Heart right ventricle (tissue), 16 donors: ENCODE measurements around the gene CCNB3. TPM values are rescaled to one million over a fixed set of nuclear protein-coding genes. Genes with fewer than 3 reads are reported as not detected.

Source experiments
- ATAC-seq, 8 donors: fragments of 200-7000 bp; cut with Tn5 transposase; one replicate each; pipeline ENCODE4 v1.9.1; 2020; ENCODE audit warnings: mild to moderate bottlenecking in 8 of 8, moderate library complexity in 8 of 8, moderate number of reproducible peaks in 1 of 8
- DNase-seq, 2 donors: peaks; one replicate each; pipeline ENCODE4 v3.0.0-alpha.2; 2020
- H3K27ac ChIP-seq, 10 donors: fragments of 200-600 bp; sonication (generic) in 2 of 10; one replicate each; pipeline versions ENCODE4 v1.5.0 to v1.8.0; 2020 to 2022; ENCODE audit warnings: mild to moderate bottlenecking in 3 of 10
- H3K27me3 ChIP-seq, 7 donors: fragments of 200-600 bp; one replicate each; pipeline ENCODE4 v1.8.0; 2021 to 2022; ENCODE audit warnings: mild to moderate bottlenecking in 2 of 7
- H3K36me3 ChIP-seq, 9 donors: fragments of 200-600 bp; sonication (generic) in 1 of 9; one replicate each; pipeline versions ENCODE4 v1.5.0 to v1.8.0; 2020 to 2022; ENCODE audit warnings: mild to moderate bottlenecking in 2 of 9
- H3K4me1 ChIP-seq, 9 donors: fragments of 200-600 bp; sonication (generic) in 1 of 9; one replicate each; pipeline versions ENCODE4 v1.5.0 to v1.8.0; 2020 to 2022; ENCODE audit warnings: mild to moderate bottlenecking in 4 of 9
- H3K4me3 ChIP-seq, 10 donors: fragments of 200-600 bp; sonication (generic) in 2 of 10; one replicate each; pipeline versions ENCODE4 v1.5.0 to v1.8.0; 2020 to 2022; ENCODE audit warnings: mild to moderate bottlenecking in 7 of 10, moderate library complexity in 2 of 10
- H3K9me3 ChIP-seq, 11 donors: fragments of 200-600 bp in 10 of 11; sonication (generic) in 2 of 11; one replicate each; pipeline versions ENCODE4 v1.5.0 to v1.8.0; 2013 to 2022; ENCODE audit warnings: mild to moderate bottlenecking in 2 of 11, control low read depth in 1 of 11, moderate library complexity in 1 of 11
- CTCF ChIP-seq, 9 donors: fragments of 200-600 bp; sonication (generic) in 2 of 9; IDR thresholded peaks; one replicate each; pipeline versions ENCODE4 v1.5.0 to v1.8.0; 2021 to 2022; ENCODE audit warnings: antibody characterized with exemption in 9 of 9, mild to moderate bottlenecking in 5 of 9, moderate library complexity in 1 of 9
- WGBS, 2 donors: extraction: QIAGEN DNeasy Blood & Tissue Kit; methylation state at CpG; one replicate each; pipeline ENCODE4 v1.1.7; 2013; ENCODE audit warnings: inconsistent platforms in 1 of 2; 5-methylcytosine and 5-hydroxymethylcytosine counted together
- intact Hi-C, 10 donors: fragments of 100-400 bp; cut with DNase I; formaldehyde crosslinking; loops; one replicate each; pipeline versions ENCODE4 v1.11.1 to v1.14.2; 2022
- polyA plus RNA-seq, 2 donors: library from polyadenylated mRNA; stranded (reverse); fragments of 200-250 nt; gene quantifications; one replicate each; pipeline ENCODE4 v1.2.3, GENCODE V29; 2013
- total RNA-seq, 10 donors: library from RNA; stranded (reverse); fragmentation: NEBNext Ultra II Directional in 3 of 10; extraction: Animal tissue kit (Norgen Biotek cat#: 25700) in 3 of 10; gene quantifications; one replicate each; pipeline versions ENCODE4 v1.2.1 to v1.2.4, GENCODE V29; 2021 to 2023
- donor health status: Arrhythmogenic right ventricular cardiomyopathy.
- donor health status: ischemic (EF 13 %, LVEDD 7.1; RV severe dilation, severe dysfunction).
- donor health status: healthy with polysubstance abuse.
- donor health status: DM: no; HTN: yes; CAD: no.
- donor health status: DM: no; HTN: no; CAD: no.
- donor health status: ischemic (EF 25% LVEDD 6.9; RV normal size, moderate dysfunction).
- donor health status: ischemic (EF 25% LVEDD 5.7; RV mildly dilated, moderate dysfunction).
- donor health status: healthy.
- donor health status: DM: yes; HTN: yes; CAD: no.
- donor health status: Ischemic cardiomyopathy.
- donor health status: ischemic (EF 35%, LVEDD 5.7; RV mildly dilated, moderate dysfunction).
- donor health status: nonischemic (EF 11% LVEDD 7.7; RV severe dilation, severe dysfunction).
- donor health status: DM: yes; HTN: yes; CAD: no.
- donor health status: PGD.
- donor health status: ischemic (EF 29% LVEDD 5.4; RV normal size, mild dysfunction).
- donor health status: nonischemic (EF 23%, LVEDD 6.1; RV moderate dilation, normal function).

Gene CCNB3
- total and polyA plus RNA-seq, 12 donors = 0.06 to 0.42 (median 0.15) TPM; not detected in 3

GRCh38 chrX:50343917-50344316 lies 139.4 kb downstream of the CCNB3 start:
- TF ChIP-seq CTCF (IDR thresholded peaks at IDR 0.05) = no peak
- Histone ChIP-seq H3K27me3 (peaks cover 0 to 34% (median 0%) of the 10 kb centered on the region in 7 donors), H3K4me1 (no peaks in the 10 kb centered on the region), H3K36me3 (no peaks in the 10 kb centered on the region), H3K4me3 (no peak overlapping the region), H3K27ac (no peak overlapping the region), H3K9me3 (no peaks in the 10 kb centered on the region)
- ATAC-seq (no peak), DNase-seq (no peak)
- intact Hi-C loops = no loop called here

- Histone ChIP-seq H3K36me3 (no peaks in the 10 kb centered on the region), H3K27me3 (peaks cover 0 to 22% (median 0%) of the 10 kb centered on the region in 7 donors), H3K4me1 (no peaks in the 10 kb centered on the region), H3K4me3 (no peak overlapping the region), H3K27ac (no peak overlapping the region), H3K9me3 (no peaks in the 10 kb centered on the region)
- intact Hi-C loops = no loop called here
- no peak for ATAC-seq
- no peak for DNase-seq
- TF ChIP-seq CTCF (IDR thresholded peaks at IDR 0.05) = no peak
- WGBS, 2 donors = 52 to 58% methylated on average over 4 of the region's 4 CpGs
Observed at GRCh38 chrX:50372966-50373365, 168.4 kb downstream of the CCNB3 start.

GRCh38 chrX:50375481-50376267 lies 171.1 kb downstream of the CCNB3 start:
- H3K4me1 ChIP-seq = no peaks in the 10 kb centered on the region
- H3K27ac ChIP-seq = no peak overlapping the region
- no peak for TF ChIP-seq CTCF (IDR thresholded peaks at IDR 0.05)
- H3K27me3 ChIP-seq = peaks cover 0 to 19% (median 0%) of the 10 kb centered on the region in 7 donors
- intact Hi-C loops = no loop called here
- no peak for ATAC-seq
- no peak overlapping the region for H3K4me3 ChIP-seq
- H3K36me3 ChIP-seq = no peaks in the 10 kb centered on the region
- H3K9me3 ChIP-seq = no peaks in the 10 kb centered on the region
- DNase-seq = no peak
- 82% methylated on average over 9 of the region's 9 CpGs for WGBS, 2 donors

GRCh38 chrX:50381729-50382415 lies 177.3 kb downstream of the CCNB3 start:
- Histone ChIP-seq H3K4me3 (no peak overlapping the region), H3K4me1 (no peaks in the 10 kb centered on the region), H3K27me3 (peaks cover 0 to 6% (median 0%) of the 10 kb centered on the region in 7 donors), H3K27ac (no peak overlapping the region), H3K36me3 (no peaks in the 10 kb centered on the region), H3K9me3 (no peaks in the 10 kb centered on the region)
- no peak for ATAC-seq
- no peak for DNase-seq
- 92 to 94% methylated on average over 5 of the region's 5 CpGs for whole genome bisulfite sequencing, 2 donors
- intact Hi-C loops = no loop called here
- TF ChIP-seq CTCF (IDR thresholded peaks at IDR 0.05) = no peak
